A673 (cell line): ENCODE data around the gene SLIT3.

Experiments
- EZH2 ChIP-seq: fragments of 200-600 bp; sonication (generic); IDR thresholded peaks from 2 replicates; pipeline ENCODE4 v1.6.1; 2017; ENCODE audit warnings: borderline replicate concordance, low read depth, mild to moderate bottlenecking, mixed read lengths, antibody characterized with exemption, low read length; ENCODE audit not compliant: poor library complexity, severe bottlenecking
- TF ChIP-seq, protein P1 (sequence below): fragments of 300-800, 200-600 bp; sonication (generic); conservative IDR thresholded peaks from 2 replicates; pipeline ENCODE4 v1.5.1; 2017; ENCODE audit warnings: low read depth, mild to moderate bottlenecking, antibody characterized with exemption, low read length, moderate library complexity, mixed read lengths

DNA sequence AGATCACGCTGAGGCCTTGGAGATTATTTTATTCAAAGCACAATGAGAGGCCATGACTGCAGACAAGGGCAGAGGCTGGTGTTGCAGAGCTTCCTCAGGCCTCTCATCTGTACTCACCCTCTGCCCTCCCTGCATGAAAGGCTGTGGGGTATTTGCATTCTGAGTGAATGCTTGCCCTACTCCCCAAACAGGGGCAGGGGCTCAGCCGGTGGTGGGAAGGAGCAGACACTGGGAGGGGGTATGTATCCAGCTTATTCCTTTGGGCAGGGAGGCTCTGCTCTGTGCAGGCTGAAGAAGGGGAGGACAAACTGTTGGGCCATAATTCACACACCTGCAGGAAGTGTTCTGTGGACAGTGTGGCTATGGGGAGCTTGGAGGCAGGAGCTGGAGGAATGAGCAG, 573.4 kb downstream of the SLIT3 start:
- no peak for TF ChIP-seq EZH2
- TF ChIP-seq, protein P1, sequence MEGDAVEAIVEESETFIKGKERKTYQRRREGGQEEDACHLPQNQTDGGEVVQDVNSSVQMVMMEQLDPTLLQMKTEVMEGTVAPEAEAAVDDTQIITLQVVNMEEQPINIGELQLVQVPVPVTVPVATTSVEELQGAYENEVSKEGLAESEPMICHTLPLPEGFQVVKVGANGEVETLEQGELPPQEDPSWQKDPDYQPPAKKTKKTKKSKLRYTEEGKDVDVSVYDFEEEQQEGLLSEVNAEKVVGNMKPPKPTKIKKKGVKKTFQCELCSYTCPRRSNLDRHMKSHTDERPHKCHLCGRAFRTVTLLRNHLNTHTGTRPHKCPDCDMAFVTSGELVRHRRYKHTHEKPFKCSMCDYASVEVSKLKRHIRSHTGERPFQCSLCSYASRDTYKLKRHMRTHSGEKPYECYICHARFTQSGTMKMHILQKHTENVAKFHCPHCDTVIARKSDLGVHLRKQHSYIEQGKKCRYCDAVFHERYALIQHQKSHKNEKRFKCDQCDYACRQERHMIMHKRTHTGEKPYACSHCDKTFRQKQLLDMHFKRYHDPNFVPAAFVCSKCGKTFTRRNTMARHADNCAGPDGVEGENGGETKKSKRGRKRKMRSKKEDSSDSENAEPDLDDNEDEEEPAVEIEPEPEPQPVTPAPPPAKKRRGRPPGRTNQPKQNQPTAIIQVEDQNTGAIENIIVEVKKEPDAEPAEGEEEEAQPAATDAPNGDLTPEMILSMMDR, result no peak
